ENCODE data around the gene FAM124A.
A peak's percentile ranks its signal among the peaks of the same experiment; 100 is the strongest.

Gene FAM124A

GRCh38 chr13:51222037-51222685 lies at the start of gene FAM124A:
FAM124A (plus strand) TSS chr13:51222398; CDS start chr13:51222502, 104 bp downstream.
- peak; percentile 29 to 52 for DNase-seq

- no peak for DNase-seq
Measured at GRCh38 chr13:51175021-51175420, 47.2 kb upstream of the FAM124A start.

- DNase-seq = no peak
Measured at GRCh38 chr13:51175639-51176038, 46.6 kb upstream of the FAM124A start.

GRCh38 chr13:51177188-51177587 lies 45.0 kb upstream of the FAM124A start:
- DNase-seq = no peak

GRCh38 chr13:51178456-51179074 lies 43.6 kb upstream of the FAM124A start:
- no peak for DNase-seq

GRCh38 chr13:51179432-51179971 lies 42.7 kb upstream of the FAM124A start:
- DNase-seq = no peak

- no peak for DNase-seq
Measured at GRCh38 chr13:51180853-51181511, 41.2 kb upstream of the FAM124A start.

- no peak for DNase-seq
Measured at GRCh38 chr13:51181786-51182383, 40.3 kb upstream of the FAM124A start.

- DNase-seq = no peak
Measured at GRCh38 chr13:51191743-51192142, 30.5 kb upstream of the FAM124A start.

- DNase-seq = no peak
Measured at GRCh38 chr13:51192348-51192747, 29.9 kb upstream of the FAM124A start.

GRCh38 chr13:51193387-51193786 lies 28.8 kb upstream of the FAM124A start:
- DNase-seq = no peak

GRCh38 chr13:51194942-51195341 lies 27.3 kb upstream of the FAM124A start:
- no peak for DNase-seq

- DNase-seq = no peak
Measured at GRCh38 chr13:51201886-51202285, 20.3 kb upstream of the FAM124A start.

GRCh38 chr13:51202477-51203046 lies 19.6 kb upstream of the FAM124A start:
- DNase-seq = no peak

GRCh38 chr13:51206584-51206983 lies 15.6 kb upstream of the FAM124A start:
- DNase-seq = no peak

GRCh38 chr13:51207881-51208280 lies 14.3 kb upstream of the FAM124A start:
- no peak for DNase-seq

GRCh38 chr13:51208716-51209115 lies 13.5 kb upstream of the FAM124A start:
- no peak for DNase-seq

- DNase-seq = no peak
Measured at GRCh38 chr13:51211910-51212309, 10.3 kb upstream of the FAM124A start.

- no peak for DNase-seq
Measured at GRCh38 chr13:51212758-51213157, 9.4 kb upstream of the FAM124A start.

- no peak for DNase-seq
Measured at GRCh38 chr13:51213173-51213728, 8.9 kb upstream of the FAM124A start.

GRCh38 chr13:51218626-51219025 lies 3.6 kb upstream of the FAM124A start:
- no peak for DNase-seq

- DNase-seq = no peak
Measured at GRCh38 chr13:51220706-51221105, 1.5 kb upstream of the FAM124A start.

- no peak for DNase-seq
Measured at GRCh38 chr13:51221108-51221507, 1.1 kb upstream of the FAM124A start.
